IMR-90 (cell line): Measurements from ENCODE around the gene GALNT12. TPM values are rescaled to one million over a fixed set of nuclear protein-coding genes. Genes with fewer than 3 reads are reported as not detected.
A peak's percentile ranks its signal among the peaks of the same experiment; 100 is the strongest.

Experiments
- ATAC-seq: fragments of 200-7000 bp; cut with Tn5 transposase; 2 replicates; pipeline ENCODE4 v1.9.1; 2020; ENCODE audit warnings: low read depth, mild to moderate bottlenecking, moderate library complexity
- BruUV-seq: library from RNA; stranded (reverse); fragments of 400-500 nt; replicated peaks from 2 replicates; lab custom pipeline; 2021; lab: Mats Ljungman, UMichigan
- CTCF ChIA-PET: fragments of 300-600 bp; formaldehyde crosslinking; extraction: SDS; loops from one replicate; lab custom pipeline; 2021; ENCODE audit warnings: antibody characterized with exemption; lab: Yijun Ruan, JAX
- POLR2A ChIA-PET: fragments of 300-600 bp; sonication (Branson Sonifier 250); formaldehyde crosslinking; loops from one replicate; lab custom pipeline; 2022; ENCODE audit warnings: antibody characterized with exemption; ENCODE audit not compliant: unreplicated experiment; lab: Charles Lee
- DNase-seq: peaks from one replicate; pipeline ENCODE4 v3.0.0; 2013
- H2AFZ ChIP-seq: replicated peaks from 2 replicates; pipeline ENCODE3; 2013; ENCODE audit warnings: low read length, mild to moderate bottlenecking; ENCODE audit not compliant: poor library complexity
- H2AK5ac ChIP-seq: 2 replicates; pipeline ENCODE4 v1.6.1; 2013; ENCODE audit warnings: low read depth, low read length, inconsistent platforms
- H2AK9ac ChIP-seq: replicated peaks from 2 replicates; pipeline ENCODE3; 2013; ENCODE audit warnings: mild to moderate bottlenecking, low read depth, low read length, moderate library complexity; ENCODE audit not compliant: poor library complexity
- H2BK120ac ChIP-seq: 2 replicates; pipeline ENCODE4 v1.6.1; 2013; ENCODE audit warnings: low read depth, low read length, inconsistent platforms
- H2BK15ac ChIP-seq: 3 replicates; pipeline ENCODE4 v1.6.1; 2013; ENCODE audit warnings: low read depth, low read length, inconsistent platforms
- H2BK20ac ChIP-seq: 2 replicates; pipeline ENCODE4 v1.6.1; 2013; ENCODE audit warnings: low read depth, mild to moderate bottlenecking, inconsistent platforms, low read length, moderate library complexity
- H2BK5ac ChIP-seq: 2 replicates; pipeline ENCODE4 v1.6.1; 2013; ENCODE audit warnings: mild to moderate bottlenecking, low read depth, low read length, inconsistent platforms; ENCODE audit not compliant: poor library complexity, severe bottlenecking
- H3K14ac ChIP-seq: replicated peaks from 2 replicates; pipeline ENCODE4 v1.6.1; 2013; ENCODE audit warnings: low read depth, low read length, inconsistent platforms
- H3K18ac ChIP-seq: 2 replicates; pipeline ENCODE4 v1.6.1; 2013; ENCODE audit warnings: low read depth, low read length, control low read depth
- H3K23ac ChIP-seq: 2 replicates; pipeline ENCODE4 v1.6.1; 2013; ENCODE audit warnings: low read depth, low read length, inconsistent platforms
- H3K27ac ChIP-seq: 2 replicates; pipeline ENCODE4 v1.5.1; 2013; ENCODE audit warnings: mild to moderate bottlenecking, control low read depth, low read length; ENCODE audit not compliant: insufficient read depth
- H3K27me3 ChIP-seq: 2 replicates; pipeline ENCODE4 v1.6.1; 2013; ENCODE audit warnings: low read length; ENCODE audit not compliant: control insufficient read depth, insufficient read depth
- H3K36me3 ChIP-seq: 2 replicates; pipeline ENCODE4 v1.6.1; 2013; ENCODE audit warnings: low read length, mixed read lengths; ENCODE audit not compliant: control insufficient read depth, insufficient read depth
- H3K4ac ChIP-seq: 2 replicates; pipeline ENCODE4 v1.6.1; 2013; ENCODE audit warnings: low read depth, low read length, inconsistent platforms
- H3K4me1 ChIP-seq: 2 replicates; pipeline ENCODE4 v1.6.1; 2013; ENCODE audit warnings: low read length, mixed read lengths; ENCODE audit not compliant: control insufficient read depth, insufficient read depth
- H3K4me2 ChIP-seq: 2 replicates; pipeline ENCODE4 v1.6.1; 2013; ENCODE audit warnings: low read depth, mild to moderate bottlenecking, control low read depth, low read length, moderate library complexity
- H3K4me3 ChIP-seq: 2 replicates; pipeline ENCODE4 v1.5.1; 2013; ENCODE audit warnings: low read depth, mild to moderate bottlenecking, control low read depth, low read length, moderate library complexity; ENCODE audit not compliant: insufficient read depth
- H3K56ac ChIP-seq: 2 replicates; pipeline ENCODE4 v1.6.1; 2013; ENCODE audit warnings: low read length, inconsistent platforms; ENCODE audit not compliant: insufficient read depth; ENCODE audit errors: extremely low read depth
- H3K79me1 ChIP-seq, 2 experiments: 2 replicates each; pipeline ENCODE4 v1.6.1; 2013; ENCODE audit warnings: low read length in 2 of 2, inconsistent platforms in 1 of 2, low read depth in 1 of 2
- H3K9ac ChIP-seq: 2 replicates; pipeline ENCODE4 v1.6.1; 2013; ENCODE audit warnings: low read depth, low read length, control low read depth
- H3K9me1 ChIP-seq: 2 replicates; pipeline ENCODE4 v1.6.1; 2013; ENCODE audit warnings: low read length, inconsistent platforms; ENCODE audit not compliant: insufficient read depth
- H3K9me3 ChIP-seq: 2 replicates; pipeline ENCODE4 v1.6.1; 2013; ENCODE audit warnings: low read length; ENCODE audit not compliant: control insufficient read depth, insufficient read depth
- H4K20me1 ChIP-seq: 2 replicates; pipeline ENCODE4 v1.6.1; 2013; ENCODE audit warnings: low read length, inconsistent platforms; ENCODE audit not compliant: insufficient read depth
- H4K5ac ChIP-seq: 2 replicates; pipeline ENCODE4 v1.6.1; 2013; ENCODE audit warnings: mild to moderate bottlenecking, low read depth, low read length, control low read depth
- H4K8ac ChIP-seq, 2 experiments: 2 replicates each; pipeline ENCODE4 v1.6.1; 2013; ENCODE audit warnings: low read depth in 2 of 2, low read length in 2 of 2, control low read depth in 1 of 2, inconsistent platforms in 1 of 2
- H4K91ac ChIP-seq: 2 replicates; pipeline ENCODE4 v1.6.1; 2013; ENCODE audit warnings: low read depth, low read length, inconsistent platforms; ENCODE audit not compliant: insufficient read depth
- BHLHE40 ChIP-seq: fragments of 150-350 bp; IDR thresholded peaks from 2 replicates; pipeline ENCODE4 v1.6.1; 2016; ENCODE audit warnings: mild to moderate bottlenecking, low read depth, low read length
- CEBPB ChIP-seq: IDR thresholded peaks from 2 replicates; pipeline ENCODE4 v1.6.1; 2012; ENCODE audit warnings: low read depth, low read length, improper control_type of control experiment
- ELK1 ChIP-seq: fragments of 150-350 bp; IDR thresholded peaks from 2 replicates; pipeline ENCODE4 v1.6.1; 2016; ENCODE audit warnings: low read depth, mild to moderate bottlenecking, low read length, moderate library complexity, borderline replicate concordance
- POLR2A ChIP-seq: IDR thresholded peaks from 2 replicates; pipeline ENCODE4 v1.6.1; 2012; ENCODE audit warnings: mild to moderate bottlenecking, low read depth, low read length
- RCOR1 ChIP-seq: IDR thresholded peaks from 2 replicates; pipeline ENCODE4 v1.6.1; 2012; ENCODE audit warnings: mild to moderate bottlenecking, low read length, improper control_type of control experiment; ENCODE audit not compliant: insufficient replicate concordance
- RFX5 ChIP-seq: IDR thresholded peaks from 2 replicates; pipeline ENCODE4 v1.8.0; 2012; ENCODE audit warnings: low read depth, mild to moderate bottlenecking, low read length, moderate library complexity
- WGBS, 2 experiments: methylation state at CpG; one replicate each; pipeline versions ENCODE4 v1.1.5 to v1.1.7; 2013; ENCODE audit warnings: missing lambda C conversion rate in 2 of 2; ENCODE audit not compliant: insufficient read length in 1 of 2; ENCODE audit errors: extremely low coverage in 2 of 2; 5-methylcytosine and 5-hydroxymethylcytosine counted together
- dilution Hi-C: fragments of 300-500 bp; cut with HindIII; formaldehyde crosslinking; loops from one replicate; pipeline ENCODE4 v1.14.3; 2018; ENCODE audit warnings: low sequenced_read_pairs; ENCODE audit not compliant: unreplicated experiment
- in situ Hi-C: fragments of 300-500 bp; cut with MboI; formaldehyde crosslinking; loops from 3 replicates; pipeline ENCODE4 v1.14.3; 2019; ENCODE audit warnings: low sequenced_read_pairs, inconsistent platforms, mixed read lengths
- intact Hi-C: fragments of 100-400 bp; cut with micrococcal nuclease; formaldehyde crosslinking; loops from 2 replicates; pipeline ENCODE4 v1.10.0; 2022
- polyA plus RNA-seq, 3 experiments: library from polyadenylated mRNA; depleted of rRNA; stranded (reverse); fragments of >200 nt; gene quantifications; 2 replicates each; pipeline ENCODE4 v1.2.3, GENCODE V29; 2012; ENCODE audit warnings: low replicate concordance in 1 of 3
- total RNA-seq: library from RNA; depleted of rRNA; stranded (reverse); fragments of >200 nt; gene quantifications from 2 replicates; pipeline ENCODE4 v1.2.3, GENCODE V29; 2012
- TF ChIP-seq, protein P1 (sequence below): conservative IDR thresholded peaks from 2 replicates; pipeline ENCODE4 v1.5.1; 2012; ENCODE audit warnings: mild to moderate bottlenecking, low read depth, low read length, improper control_type of control experiment

Gene GALNT12
- total and polyA plus RNA-seq, 2 of the 4 experiments (the other 2 are of a cell fraction): 2.3 to 2.5 TPM

DNA sequence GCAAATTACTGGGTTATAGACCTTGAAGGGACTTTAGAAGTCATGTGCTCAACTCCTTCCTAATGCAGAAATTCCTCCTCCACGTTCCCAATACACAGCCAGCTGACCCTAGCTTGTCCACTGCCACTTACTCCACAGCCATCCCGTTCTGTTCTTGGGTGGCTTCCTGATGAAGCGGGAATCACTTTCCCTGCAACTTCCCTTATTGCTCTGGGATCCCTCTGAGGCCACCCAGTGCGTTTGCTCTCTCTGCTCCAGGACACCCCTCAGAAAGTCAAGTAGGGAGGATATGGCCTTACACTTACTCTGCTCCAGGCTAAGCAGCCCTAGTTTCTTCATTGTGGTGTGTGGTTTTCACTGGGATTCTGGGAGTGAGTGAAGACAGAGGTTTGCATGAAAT is 55.5 kb downstream of the GALNT12 start:
- Histone ChIP-seq H3K4me1 (peaks cover 19% of the 10 kb centered on the region), H2AK9ac (no peak overlapping the region), H4K20me1 (no peaks in the 10 kb centered on the region), H2BK5ac (no peak overlapping the region), H2BK120ac (peak overlapping the region; percentile 50), H3K56ac (no peak overlapping the region), H4K5ac (no peak overlapping the region; the same call in 1 of the 2 replicates), H2AFZ (no peak overlapping the region), H3K36me3 (no peaks in the 10 kb centered on the region), H3K23ac (peak overlapping the region; percentile 15; the same call in 1 of the 2 replicates), H3K18ac (peak overlapping the region; percentile 1; the same call in 1 of the 2 replicates), H3K4me2 (no peak overlapping the region), H3K9ac (no peak overlapping the region), H3K14ac (peak overlapping the region; percentile 50; the same call in 1 of the 2 replicates), H2BK15ac (peak overlapping the region; percentile 77; the same call in 2 of the 3 replicates), H2BK20ac (peak overlapping the region; percentile 76), H3K27me3 (no peaks in the 10 kb centered on the region), H3K79me1 (no peaks in the 10 kb centered on the region), H3K4ac (peak overlapping the region; percentile 76), H3K9me3 (no peaks in the 10 kb centered on the region), H4K91ac (peak overlapping the region; percentile 63), H2AK5ac (peak overlapping the region; percentile 74), H4K8ac (peak overlapping the region in 1 of 2 experiments; percentile 19; a peak in 1 of 4 replicates), H3K4me3 (no peak overlapping the region), H3K27ac (no peak overlapping the region), H3K9me1 (peaks cover 17% of the 10 kb centered on the region)
- TF ChIP-seq CEBPB: no peak
- no peak for TF ChIP-seq RFX5
- no peak for TF ChIP-seq ELK1
- TF ChIP-seq, protein P1, sequence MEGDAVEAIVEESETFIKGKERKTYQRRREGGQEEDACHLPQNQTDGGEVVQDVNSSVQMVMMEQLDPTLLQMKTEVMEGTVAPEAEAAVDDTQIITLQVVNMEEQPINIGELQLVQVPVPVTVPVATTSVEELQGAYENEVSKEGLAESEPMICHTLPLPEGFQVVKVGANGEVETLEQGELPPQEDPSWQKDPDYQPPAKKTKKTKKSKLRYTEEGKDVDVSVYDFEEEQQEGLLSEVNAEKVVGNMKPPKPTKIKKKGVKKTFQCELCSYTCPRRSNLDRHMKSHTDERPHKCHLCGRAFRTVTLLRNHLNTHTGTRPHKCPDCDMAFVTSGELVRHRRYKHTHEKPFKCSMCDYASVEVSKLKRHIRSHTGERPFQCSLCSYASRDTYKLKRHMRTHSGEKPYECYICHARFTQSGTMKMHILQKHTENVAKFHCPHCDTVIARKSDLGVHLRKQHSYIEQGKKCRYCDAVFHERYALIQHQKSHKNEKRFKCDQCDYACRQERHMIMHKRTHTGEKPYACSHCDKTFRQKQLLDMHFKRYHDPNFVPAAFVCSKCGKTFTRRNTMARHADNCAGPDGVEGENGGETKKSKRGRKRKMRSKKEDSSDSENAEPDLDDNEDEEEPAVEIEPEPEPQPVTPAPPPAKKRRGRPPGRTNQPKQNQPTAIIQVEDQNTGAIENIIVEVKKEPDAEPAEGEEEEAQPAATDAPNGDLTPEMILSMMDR: no peak
- no peak for TF ChIP-seq RCOR1
- no peak for TF ChIP-seq POLR2A
- TF ChIP-seq BHLHE40: no peak
- no TSS peak for BruUV-seq
- ATAC-seq: no peak
- dilution Hi-C loops: no loop called here
- DNase-seq: no peak
- intact Hi-C loops: no loop called here
- ChIA-PET POLR2A (no interaction called here), CTCF (interaction anchor here (1.3 kb wide), 1 partner anchor 36 kb away, joined by 3 read pairs; no protein-coding TSS in a partner anchor)
- no CpG with 5 or more reads among the region's 4 CpGs for WGBS, 2 experiments
- in situ Hi-C loops: loop anchor here (25.0 kb wide), 1 partner anchor 974 kb away; no protein-coding TSS in a partner anchor
